NCI-H226 (cell line): ENCODE measurements around the gene SRXN1.

ENCODE experiments used
- DNase-seq: peaks from one replicate; pipeline ENCODE4 v3.0.0-alpha.2; 2015

Gene SRXN1

DNA sequence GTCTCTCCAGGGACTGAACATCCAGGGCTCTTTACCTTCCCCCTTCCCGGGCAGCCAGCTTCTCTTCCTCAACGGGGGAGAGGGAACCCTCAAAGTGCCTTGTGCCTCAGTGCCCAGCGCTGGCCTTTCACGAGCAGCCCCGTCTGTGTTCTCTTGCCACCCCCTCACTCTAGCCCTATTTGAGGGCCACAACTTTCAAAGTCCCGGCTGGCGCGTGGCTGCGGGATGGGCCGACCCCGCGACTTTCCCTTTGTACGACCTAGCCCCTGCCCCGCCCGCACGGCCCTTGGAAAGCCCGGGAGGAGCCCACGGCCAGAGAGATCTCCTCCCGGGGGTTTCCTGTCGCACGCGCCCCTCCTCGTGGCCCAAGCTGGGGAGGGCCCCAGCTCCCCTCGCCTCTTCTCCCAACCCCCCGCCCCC lies 22.0 kb upstream of the SRXN1 start:
- no peak for DNase-seq

DNA sequence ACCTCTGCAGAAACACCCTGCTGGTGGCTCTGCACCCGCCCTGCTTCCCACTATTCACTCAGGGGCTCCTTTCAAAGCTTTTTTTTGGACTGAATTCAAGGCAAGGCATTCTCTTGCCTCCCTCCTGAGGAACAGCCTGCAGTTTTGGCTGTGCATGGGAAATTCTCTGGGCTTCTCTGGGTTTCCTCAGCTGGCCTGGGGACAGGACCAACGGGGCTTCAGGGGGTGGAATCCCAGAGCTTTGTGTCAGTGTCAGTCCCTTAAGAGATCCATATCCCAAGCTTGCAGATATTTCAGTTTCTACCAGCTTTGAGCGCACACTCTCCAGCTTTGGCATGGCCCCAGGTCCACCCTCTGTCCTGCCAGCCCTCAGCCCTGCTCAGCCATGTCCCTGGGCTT lies 20.6 kb upstream of the SRXN1 start:
- DNase-seq: no peak

- no peak for DNase-seq
Observed at GRCh38 chr20:672963-673602, 20.1 kb upstream of the SRXN1 start.

DNA sequence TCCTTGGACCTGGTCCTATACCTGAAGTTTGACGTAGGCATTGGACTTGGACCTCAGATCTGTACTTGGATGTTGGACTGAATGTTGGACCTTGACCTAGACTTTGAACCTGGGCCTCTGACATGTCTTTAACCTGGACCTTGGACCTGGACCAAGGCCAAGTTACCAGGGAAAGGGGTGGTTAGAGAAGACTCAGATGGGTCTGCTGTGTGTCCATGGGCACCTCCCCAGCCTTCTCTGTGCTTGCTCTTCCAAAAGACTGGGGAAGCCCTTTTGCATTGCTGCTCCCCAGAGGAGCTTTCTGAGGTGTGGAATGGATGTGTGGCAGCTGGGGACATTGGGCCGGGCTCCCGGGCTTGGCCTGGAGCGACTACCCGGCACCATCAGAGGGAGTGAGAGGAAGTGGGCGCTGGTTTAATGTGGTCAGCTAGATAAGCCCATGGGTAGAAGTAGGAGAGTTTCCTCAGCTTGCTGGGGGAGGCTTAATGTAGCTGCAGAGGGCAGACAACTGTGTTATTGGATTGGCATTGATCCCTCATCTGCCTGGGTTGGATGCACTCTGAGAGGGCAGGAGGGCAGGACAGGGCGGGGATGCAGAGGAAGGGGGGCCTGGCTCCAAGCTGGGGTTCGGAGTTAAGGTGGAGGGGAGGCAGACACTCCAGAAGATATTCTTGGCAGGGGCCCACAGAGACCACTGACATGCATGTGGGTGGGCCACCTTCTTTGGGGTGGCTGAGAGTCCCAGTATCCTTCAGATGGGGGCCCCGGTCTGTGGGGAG lies 18.4 kb upstream of the SRXN1 start:
- no peak for DNase-seq

DNA sequence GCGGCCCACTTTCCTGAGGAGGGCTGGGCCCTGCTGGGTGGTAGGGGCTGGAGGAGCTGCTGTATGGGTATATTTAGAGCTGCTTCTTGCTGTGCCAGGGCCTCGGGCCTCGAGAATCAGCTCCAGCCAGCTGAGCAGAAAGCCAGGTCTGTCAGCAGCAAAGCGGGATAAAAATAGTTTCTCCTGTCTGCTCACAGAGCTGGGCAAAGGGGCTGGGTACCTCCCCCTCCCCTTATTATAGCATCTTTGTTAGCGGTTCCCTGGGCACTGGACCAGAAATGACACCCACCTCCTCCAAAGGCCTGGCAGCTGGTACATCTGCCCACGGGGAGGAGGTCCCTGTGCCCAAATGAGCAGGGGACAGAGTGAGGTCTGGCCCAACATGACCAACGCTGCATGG lies 16.6 kb upstream of the SRXN1 start:
- DNase-seq: no peak

DNA sequence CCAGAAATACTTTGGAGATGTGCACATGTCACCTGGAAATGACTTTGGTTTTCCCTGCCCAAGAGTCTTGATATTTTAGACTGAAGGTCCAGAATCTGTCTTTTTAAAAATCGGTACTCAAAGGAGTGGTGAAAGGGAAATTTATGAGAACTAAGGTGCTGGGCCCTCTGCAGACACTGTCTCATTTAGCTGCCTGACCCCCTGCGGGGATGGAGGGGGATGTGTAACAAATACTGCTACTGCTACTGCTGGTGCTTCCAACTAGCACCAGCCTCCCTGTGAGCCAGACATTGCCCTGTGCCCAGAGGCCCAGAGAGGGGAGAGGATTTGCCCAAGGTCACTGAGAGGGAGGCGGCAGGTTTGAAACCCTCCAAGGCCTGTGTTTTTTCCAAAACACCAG lies 15.6 kb upstream of the SRXN1 start:
- DNase-seq: no peak

- no peak for DNase-seq
Observed at GRCh38 chr20:668050-668449, 15.1 kb upstream of the SRXN1 start.

- DNase-seq: no peak
Observed at GRCh38 chr20:667351-668034, 14.5 kb upstream of the SRXN1 start.

DNA sequence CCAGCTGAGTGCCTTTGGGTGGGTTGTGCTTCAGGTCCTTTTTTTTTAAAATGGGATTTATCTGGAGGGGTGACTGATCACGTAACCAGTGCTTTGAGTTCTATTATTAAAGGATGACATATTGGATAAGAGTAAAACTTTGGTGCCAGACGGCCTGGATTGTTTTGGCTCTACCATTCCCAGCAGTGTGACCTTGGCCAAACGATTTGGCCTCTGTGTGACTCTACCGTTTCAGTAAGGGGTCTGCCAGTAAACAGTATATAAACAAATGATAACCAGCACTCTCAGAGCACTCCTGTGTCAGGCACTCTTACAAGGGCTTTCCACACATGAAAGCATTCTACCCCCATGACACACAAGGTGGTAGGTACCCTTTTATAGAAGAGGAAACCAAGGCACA lies 13.9 kb upstream of the SRXN1 start:
- DNase-seq: no peak

- no peak for DNase-seq
Observed at GRCh38 chr20:665276-665675, 12.3 kb upstream of the SRXN1 start.

DNA sequence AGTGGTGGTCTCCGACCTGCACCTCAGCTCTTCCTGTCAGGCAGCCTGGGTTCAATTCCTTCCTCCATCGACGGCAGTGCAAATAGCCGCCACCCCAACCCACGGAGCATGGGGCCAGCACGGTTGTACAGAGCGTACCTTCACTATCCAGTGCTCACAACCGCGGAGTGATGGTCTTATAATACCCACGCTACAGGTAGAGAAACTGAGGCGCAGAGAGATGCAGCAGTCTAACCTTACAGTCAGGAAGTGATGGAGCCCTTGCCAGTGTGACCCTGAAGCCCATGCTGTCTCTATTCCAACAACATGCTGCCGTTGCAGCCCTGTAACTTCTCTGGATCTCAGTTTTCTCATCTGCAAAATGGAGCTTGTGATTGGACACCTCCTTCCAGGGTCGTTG lies 11.6 kb upstream of the SRXN1 start:
- DNase-seq: no peak

GRCh38 chr20:664151-664550 lies 11.2 kb upstream of the SRXN1 start:
- no peak for DNase-seq

DNA sequence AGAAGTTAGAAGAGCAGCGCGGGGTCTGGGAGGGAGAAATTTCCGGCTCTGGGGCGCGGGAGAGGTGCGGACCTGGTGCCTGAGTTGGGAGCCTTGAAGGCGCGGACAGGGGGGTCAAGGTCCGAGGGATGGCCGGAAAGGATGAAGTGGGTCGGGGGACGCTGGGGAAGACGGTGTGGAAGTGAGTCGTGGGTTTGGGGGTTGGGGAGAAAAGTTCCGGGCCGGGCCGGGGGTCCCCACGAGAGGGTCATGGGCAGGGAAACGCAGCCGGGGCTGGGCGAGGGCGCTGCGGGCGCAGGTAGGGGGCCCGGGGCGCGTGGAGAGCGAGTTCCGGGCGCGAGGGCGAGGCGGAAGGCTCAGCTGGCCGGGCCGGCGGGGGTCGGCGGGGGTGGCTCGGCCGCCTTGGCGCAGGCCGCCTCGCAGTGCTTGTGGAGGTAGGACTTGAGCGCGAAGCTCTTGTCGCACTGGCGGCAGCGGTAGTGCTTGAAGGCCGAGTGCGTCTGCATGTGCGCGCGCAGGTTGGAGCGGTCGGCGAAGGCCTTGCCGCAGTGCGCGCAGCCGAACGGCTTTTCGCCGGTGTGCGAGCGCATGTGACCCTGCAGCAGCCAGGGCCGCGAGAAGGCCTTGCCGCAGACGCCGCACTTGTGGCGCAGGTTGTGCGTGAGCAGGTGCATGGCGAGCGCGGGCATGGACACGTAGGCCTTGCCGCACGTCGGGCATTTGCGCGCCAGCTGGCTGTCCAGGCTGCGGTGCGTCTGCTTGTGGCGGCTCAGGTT lies 10.5 kb upstream of the SRXN1 start:
- DNase-seq: no peak

GRCh38 chr20:662277-663192 lies 9.5 kb upstream of the SRXN1 start:
- DNase-seq: no peak

DNA sequence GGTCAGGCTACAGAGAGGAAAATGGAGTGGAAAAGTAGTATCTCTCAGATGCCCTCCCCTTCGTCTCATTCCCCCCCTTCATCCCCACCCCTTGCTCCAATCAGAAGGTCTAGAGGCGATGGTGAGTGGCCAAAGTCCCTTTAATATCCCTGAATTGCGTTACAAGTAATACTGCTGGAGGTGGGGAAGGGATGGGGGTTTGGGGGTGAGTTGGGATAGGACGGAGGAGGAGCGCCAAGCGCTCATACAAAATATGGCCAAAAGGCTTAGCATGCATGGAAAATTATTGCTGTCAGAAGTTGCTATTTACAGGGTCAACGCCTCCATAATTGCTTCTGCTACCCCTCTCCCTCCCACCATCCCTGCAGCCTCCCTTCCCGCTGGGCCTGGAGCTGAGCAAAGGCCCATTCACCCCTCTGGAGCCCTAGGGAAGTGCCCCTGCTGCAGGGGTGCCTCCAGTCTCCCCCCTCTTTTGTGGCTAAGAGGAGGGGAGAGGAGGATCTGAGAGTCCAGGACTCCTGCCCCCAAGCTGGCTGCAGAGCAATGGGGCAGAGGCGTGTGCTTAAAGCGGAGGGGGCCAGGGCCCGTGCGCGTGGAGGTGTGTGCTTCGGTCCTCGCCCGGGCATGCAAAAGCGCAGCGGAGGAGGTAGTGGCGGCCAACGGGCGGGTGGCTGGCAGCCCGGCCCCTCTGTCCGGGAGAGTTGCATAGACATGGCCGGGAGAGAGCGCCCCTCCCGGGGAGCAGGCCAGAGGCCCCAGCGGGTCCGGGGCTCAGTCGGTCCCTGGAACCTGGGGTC lies 8.7 kb upstream of the SRXN1 start:
- DNase-seq: no peak

DNA sequence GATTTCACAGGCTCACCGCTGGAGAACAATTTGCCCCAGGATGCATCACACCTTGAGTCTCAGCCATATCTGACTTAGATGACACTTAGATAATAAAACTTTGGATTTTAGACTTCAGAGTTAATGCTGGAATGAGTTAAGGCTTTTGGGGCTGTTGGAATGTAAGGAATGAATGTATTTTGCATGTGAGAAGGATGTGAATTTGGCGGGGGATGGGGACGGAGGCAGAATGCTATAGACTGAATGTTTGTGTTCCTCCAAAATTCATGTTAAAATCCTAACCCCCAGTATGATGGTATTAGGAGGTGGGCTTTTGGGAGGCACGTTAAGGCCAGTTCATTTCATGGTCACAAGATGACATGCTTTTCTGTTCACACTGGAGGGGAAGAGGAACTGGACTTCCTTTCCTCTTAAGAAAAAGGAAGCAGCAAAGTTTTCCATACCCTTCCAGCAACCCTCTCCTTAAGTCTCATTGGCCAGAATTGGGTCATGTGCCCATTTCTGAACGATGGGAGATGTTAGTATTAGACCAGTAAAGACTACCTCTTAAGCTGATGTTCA lies 5.8 kb upstream of the SRXN1 start:
- DNase-seq: no peak

- DNase-seq: no peak
Observed at GRCh38 chr20:658202-658601, 5.2 kb upstream of the SRXN1 start.

GRCh38 chr20:655726-656624 lies 3.0 kb upstream of the SRXN1 start:
- DNase-seq: no peak

- DNase-seq: no peak
Observed at GRCh38 chr20:654417-654750, 1.4 kb upstream of the SRXN1 start.
